ENCODE measurements around the gene DYRK1A.
"Not testable (repeated sequence)": the region's sequence is repeated elsewhere in the genome, so short reads cannot be mapped to it uniquely, and the experiment has no call there.

DYRK1A gene

GRCh38 chr21:37527716-37528115 lies 161.1 kb downstream of the DYRK1A start:
- no peak for DNase-seq (ENCODE audit: low read depth in 2 of 2)

- DNase-seq (ENCODE audit: low read depth in 2 of 2) = no peak
Measured at GRCh38 chr21:37528150-37528937, 161.8 kb downstream of the DYRK1A start.

- DNase-seq (ENCODE audit: low read depth in 2 of 2) = no peak
Measured at GRCh38 chr21:37529649-37530048, 163.1 kb downstream of the DYRK1A start.

GRCh38 chr21:37530901-37531351 lies 164.4 kb downstream of the DYRK1A start:
- DNase-seq (ENCODE audit: low read depth in 2 of 2) = no peak

GRCh38 chr21:37531431-37531932 lies 164.9 kb downstream of the DYRK1A start:
- DNase-seq (ENCODE audit: low read depth in 2 of 2) = no peak

GRCh38 chr21:37532868-37533780 lies 166.6 kb downstream of the DYRK1A start:
- DNase-seq (ENCODE audit: low read depth in 2 of 2) = peak in 1 of 2 donors; percentile 12

- DNase-seq (ENCODE audit: low read depth in 2 of 2) = no peak
Measured at GRCh38 chr21:37534431-37534830, 167.9 kb downstream of the DYRK1A start.

- no peak for DNase-seq (ENCODE audit: low read depth in 2 of 2)
Measured at GRCh38 chr21:37535130-37535529, 168.6 kb downstream of the DYRK1A start.

- no peak for DNase-seq (ENCODE audit: low read depth in 2 of 2)
Measured at GRCh38 chr21:37535672-37536071, 169.1 kb downstream of the DYRK1A start.

- no peak for DNase-seq (ENCODE audit: low read depth in 2 of 2)
Measured at GRCh38 chr21:37536616-37537278, 170.2 kb downstream of the DYRK1A start.

- DNase-seq (ENCODE audit: low read depth in 2 of 2) = no peak
Measured at GRCh38 chr21:37537391-37537996, 170.9 kb downstream of the DYRK1A start.

- no peak for DNase-seq (ENCODE audit: low read depth in 2 of 2)
Measured at GRCh38 chr21:37538971-37539590, 172.5 kb downstream of the DYRK1A start.

- DNase-seq (ENCODE audit: low read depth in 2 of 2) = not testable (repeated sequence)
Measured at GRCh38 chr21:37541128-37541527, 174.6 kb downstream of the DYRK1A start.

- DNase-seq (ENCODE audit: low read depth in 2 of 2) = no peak
Measured at GRCh38 chr21:37542512-37542911, 175.9 kb downstream of the DYRK1A start.

GRCh38 chr21:37546299-37546908 lies 179.8 kb downstream of the DYRK1A start:
- DNase-seq (ENCODE audit: low read depth in 2 of 2) = no peak

- no peak for DNase-seq (ENCODE audit: low read depth in 2 of 2)
Measured at GRCh38 chr21:37546949-37547614, 180.5 kb downstream of the DYRK1A start.

- DNase-seq (ENCODE audit: low read depth in 2 of 2) = no peak
Measured at GRCh38 chr21:37547615-37548200, 181.1 kb downstream of the DYRK1A start.

GRCh38 chr21:37548521-37548981 lies 182.0 kb downstream of the DYRK1A start:
- DNase-seq (ENCODE audit: low read depth in 2 of 2) = no peak

- not testable (repeated sequence) for DNase-seq (ENCODE audit: low read depth in 2 of 2)
Measured at GRCh38 chr21:37549730-37550129, 183.2 kb downstream of the DYRK1A start.

Measured in activated CD8-positive, alpha-beta memory T cell treated with anti-CD3 and anti-CD28 coated beads for 4 hours (primary cell).